Fibroblast of lung (primary cell): Measurements from ENCODE around the gene TJP1.

Experiments used
- CTCF ChIP-seq, 2 donors: IDR thresholded peaks in 1 of 2; conservative IDR thresholded peaks in 1 of 2; 1 replicate in 1 of 2; 2 replicates in 1 of 2; pipeline ENCODE4 v1.5.1; 2011 to 2012; ENCODE audit warnings: low read length in 2 of 2, control low read depth in 1 of 2, inconsistent platforms in 1 of 2, low read depth in 1 of 2, mild to moderate bottlenecking in 1 of 2
- EZH2 ChIP-seq: IDR thresholded peaks from 2 replicates; pipeline ENCODE4 v1.5.1; 2012; ENCODE audit warnings: low read length, control low read depth, mild to moderate bottlenecking; ENCODE audit errors: missing control alignments

GRCh38 chr15:29867241-29868000 lies 45.2 kb upstream of the TJP1 start:
- TF ChIP-seq CTCF (conservative IDR thresholded peaks at IDR 0.05 in 1 of 2, IDR thresholded peaks at IDR 0.05 in 1 of 2; ENCODE audit: low read depth in 1 of 2, low read length in 2 of 2) (no peak), EZH2 (no peak)
